HepG2 (cell line): ENCODE measurements around the gene SDK1. TPM values are rescaled to one million over a fixed set of nuclear protein-coding genes. Genes with fewer than 3 reads are reported as not detected.

Source experiments
- CHD2 ChIP-seq: IDR thresholded peaks from 2 replicates; pipeline ENCODE4 v1.6.1; 2011; ENCODE audit warnings: low read depth, low read length, improper control_type of control experiment
- MTA3 ChIP-seq: sonication (generic); formaldehyde crosslinking; IDR thresholded peaks from 2 replicates; pipeline ENCODE4 v1.4.0; 2020; ENCODE audit warnings: missing genetic modification reagents
- MXD4 ChIP-seq: IDR thresholded peaks from 2 replicates; pipeline ENCODE4 v1.6.1; 2016; ENCODE audit warnings: mild to moderate bottlenecking, missing biosample characterization, missing genetic modification reagents
- PCBP1 ChIP-seq: fragments of 200-400 bp; formaldehyde crosslinking; IDR thresholded peaks from 2 replicates; pipeline ENCODE4 v1.6.1; 2017; ENCODE audit warnings: mild to moderate bottlenecking, low read depth, low read length, borderline replicate concordance
- SMAD1 ChIP-seq: sonication (generic); formaldehyde crosslinking; IDR thresholded peaks from 2 replicates; pipeline ENCODE4 v1.4.0; 2020; ENCODE audit warnings: missing genetic modification reagents, low read depth, mild to moderate bottlenecking, borderline replicate concordance
- TCF12 ChIP-seq, 2 experiments: fragments of 450-650 bp in 1 of 2; sonication (generic) in 1 of 2; formaldehyde crosslinking in 1 of 2; IDR thresholded peaks; 2 replicates each; pipeline versions ENCODE4 v1.6.1 to v1.8.0; 2017 to 2022; ENCODE audit warnings: antibody characterized with exemption in 1 of 2, mild to moderate bottlenecking in 1 of 2, missing genetic modification reagents in 1 of 2, moderate library complexity in 1 of 2
- ZNF280D ChIP-seq: sonication (generic); formaldehyde crosslinking; IDR thresholded peaks from 2 replicates; pipeline ENCODE4 v1.5.1; 2020; ENCODE audit warnings: mild to moderate bottlenecking, missing genetic modification reagents
- ZNF597 ChIP-seq: sonication (generic); formaldehyde crosslinking; IDR thresholded peaks from 2 replicates; pipeline ENCODE4 v1.5.0; 2020; ENCODE audit warnings: missing genetic modification reagents
- ZNF687 ChIP-seq: sonication (generic); formaldehyde crosslinking; IDR thresholded peaks from 2 replicates; pipeline ENCODE4 v1.5.1; 2020; ENCODE audit warnings: mild to moderate bottlenecking, missing genetic modification reagents, moderate library complexity
- ZNF766 ChIP-seq: sonication (generic); formaldehyde crosslinking; IDR thresholded peaks from 2 replicates; pipeline ENCODE4 v1.5.0; 2020; ENCODE audit warnings: missing genetic modification reagents, borderline replicate concordance
- ZNF83 ChIP-seq: sonication (generic); formaldehyde crosslinking; IDR thresholded peaks from 2 replicates; pipeline ENCODE4 v1.4.0; 2020; ENCODE audit warnings: missing genetic modification reagents, mild to moderate bottlenecking, borderline replicate concordance
- ZNF883 ChIP-seq: sonication (generic); formaldehyde crosslinking; IDR thresholded peaks from 2 replicates; pipeline ENCODE4 v1.5.1; 2020; ENCODE audit warnings: mild to moderate bottlenecking, missing genetic modification reagents; ENCODE audit errors: not compliant biosample characterization
- polyA plus RNA-seq, 8 experiments: library from polyadenylated mRNA; depleted of rRNA in 3 of 8; stranded (reverse) in 7 of 8; unstranded in 1 of 8; fragments of >200 nt; fragmentation: Illumina TruSeq in 4 of 8; extraction: Trizol in 4 of 8; gene quantifications; 2 replicates each; pipeline versions ENCODE4 v1.2.1 to v1.2.3, GENCODE V29; 2011 to 2016; ENCODE audit warnings: low read depth in 4 of 8, missing spikeins in 1 of 8, mixed read lengths in 1 of 8; ENCODE audit not compliant: insufficient read depth in 1 of 8
- total RNA-seq, 5 experiments: library from RNA; depleted of rRNA; stranded (reverse); fragments of >200 nt; fragmentation: Illumina TruSeq; extraction: Trizol; gene quantifications; 2 replicates each; pipeline ENCODE4 v1.2.3, GENCODE V29; 2016; ENCODE audit warnings: low read depth in 1 of 5

Gene SDK1
- total and polyA plus RNA-seq, 2 of the 13 experiments (the other 11 are each of a cell fraction or from before 2014, with no cell fraction given): 0.35 to 2.4 TPM

GRCh38 chr7:3538041-3538440 lies 237.0 kb downstream of the SDK1 start (continued):
- no peak for TF ChIP-seq ZNF687 (CRISPR knock-in tag)
- TF ChIP-seq PCBP1: no peak
- TF ChIP-seq TCF12 (IDR thresholded peaks at IDR 0.05): no peak
- TF ChIP-seq TCF12 (CRISPR knock-in tag; IDR thresholded peaks at IDR 0.05): no peak
- TF ChIP-seq SMAD1 (CRISPR knock-in tag): no peak
- TF ChIP-seq ZNF766: no peak
- no peak for TF ChIP-seq ZNF597 (CRISPR knock-in tag)
- no peak for TF ChIP-seq ZNF280D
- no peak for TF ChIP-seq CHD2
- no peak for TF ChIP-seq ZNF883 (CRISPR knock-in tag)
- TF ChIP-seq MTA3: no peak
- no peak for TF ChIP-seq MXD4 (CRISPR knock-in tag)
- TF ChIP-seq ZNF83 (CRISPR knock-in tag): no peak
